ENCODE results near the gene CCDC185.

Gene CCDC185

GRCh38 chr1:223403184-223403815 is 10.1 kb downstream of the CCDC185 start:
- TF ChIP-seq CTCF (IDR thresholded peaks at IDR 0.05; ENCODE audit: borderline replicate concordance, control extremely low read depth, extremely low read depth, insufficient read depth, missing control alignments), result no peak
- in situ Hi-C loops (cut with MboI; ENCODE audit: low sequenced_read_pairs, unreplicated experiment), result no loop called here
- no peak for DNase-seq (ENCODE audit: low spot score)

DNA sequence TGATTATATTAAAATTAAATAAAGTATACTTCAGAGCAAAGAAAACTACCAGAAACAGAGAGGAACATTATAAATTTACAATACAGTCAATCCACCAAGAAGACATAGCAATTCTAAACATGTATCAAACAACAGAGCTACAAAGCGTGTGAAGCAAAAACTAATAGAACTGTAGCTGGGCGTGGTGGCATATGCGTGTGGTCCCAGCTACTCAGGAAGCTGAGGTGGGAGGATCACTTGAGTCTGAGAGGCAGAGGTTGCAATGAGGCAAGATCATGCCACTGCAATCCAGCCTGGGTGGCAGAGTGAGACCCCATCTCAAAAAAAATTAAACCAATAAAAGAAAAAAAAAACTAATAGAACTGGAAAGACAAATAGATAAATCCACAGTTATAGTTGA is 12.3 kb downstream of the CCDC185 start:
- TF ChIP-seq CTCF (IDR thresholded peaks at IDR 0.05; ENCODE audit: borderline replicate concordance, control extremely low read depth, extremely low read depth, insufficient read depth, missing control alignments), result no peak
- no peak for DNase-seq (ENCODE audit: low spot score)
- in situ Hi-C loops (cut with MboI; ENCODE audit: low sequenced_read_pairs, unreplicated experiment), result no loop called here

- no peak for DNase-seq (ENCODE audit: low spot score)
- no peak for TF ChIP-seq CTCF (IDR thresholded peaks at IDR 0.05; ENCODE audit: borderline replicate concordance, control extremely low read depth, extremely low read depth, insufficient read depth, missing control alignments)
- in situ Hi-C loops (cut with MboI; ENCODE audit: low sequenced_read_pairs, unreplicated experiment), result no loop called here
Observed at GRCh38 chr1:223410036-223410435, 16.8 kb downstream of the CCDC185 start.

GRCh38 chr1:223411309-223411708 is 18.1 kb downstream of the CCDC185 start:
- in situ Hi-C loops (cut with MboI; ENCODE audit: low sequenced_read_pairs, unreplicated experiment), result no loop called here
- no peak for DNase-seq (ENCODE audit: low spot score)
- TF ChIP-seq CTCF (IDR thresholded peaks at IDR 0.05; ENCODE audit: borderline replicate concordance, control extremely low read depth, extremely low read depth, insufficient read depth, missing control alignments), result no peak

- in situ Hi-C loops (cut with MboI; ENCODE audit: low sequenced_read_pairs, unreplicated experiment), result no loop called here
- no peak for DNase-seq (ENCODE audit: low spot score)
- no peak for TF ChIP-seq CTCF (IDR thresholded peaks at IDR 0.05; ENCODE audit: borderline replicate concordance, control extremely low read depth, extremely low read depth, insufficient read depth, missing control alignments)
Observed at GRCh38 chr1:223411710-223412109, 18.5 kb downstream of the CCDC185 start.

- no peak for TF ChIP-seq CTCF (IDR thresholded peaks at IDR 0.05; ENCODE audit: borderline replicate concordance, control extremely low read depth, extremely low read depth, insufficient read depth, missing control alignments)
- in situ Hi-C loops (cut with MboI; ENCODE audit: low sequenced_read_pairs, unreplicated experiment), result no loop called here
- DNase-seq (ENCODE audit: low spot score), result no peak
Observed at GRCh38 chr1:223413216-223413615, 20.0 kb downstream of the CCDC185 start.
